Cardiac muscle cell (in vitro differentiated cells and primary cell): ENCODE measurements around the gene CHST9. TPM values are rescaled to one million over a fixed set of nuclear protein-coding genes. Genes with fewer than 3 reads are reported as not detected.

Experiments
- DNase-seq, 2 donors: peaks; one replicate each; pipeline versions ENCODE4 v3.0.0 to v3.0.0-alpha.2; 2010 to 2017; ENCODE audit warnings: low read depth in 1 of 2, low spot score in 1 of 2
- H3K27ac ChIP-seq: fragments of 200-600 bp; sonication (generic); 2 replicates; pipeline ENCODE4 v1.5.1; 2016
- H3K27me3 ChIP-seq: fragments of 200-600 bp; sonication (generic); 2 replicates; pipeline ENCODE4 v1.6.0; 2016; ENCODE audit warnings: control low read depth
- H3K36me3 ChIP-seq: fragments of 200-600 bp; sonication (generic); 2 replicates; pipeline ENCODE4 v1.5.1; 2016; ENCODE audit warnings: control low read depth
- H3K4me1 ChIP-seq: fragments of 200-600 bp; sonication (generic); 2 replicates; pipeline ENCODE4 v1.8.1; 2017; ENCODE audit warnings: low read depth, mild to moderate bottlenecking, mixed run types
- H3K4me3 ChIP-seq: fragments of 200-600 bp; sonication (generic); 2 replicates; pipeline ENCODE4 v1.5.1; 2016; ENCODE audit warnings: mild to moderate bottlenecking
- H3K9me3 ChIP-seq: fragments of 200-600 bp; sonication (generic); 2 replicates; pipeline ENCODE4 v1.5.1; 2017; ENCODE audit warnings: low read depth, mild to moderate bottlenecking, control low read depth
- CTCF ChIP-seq: IDR thresholded peaks from 2 replicates; pipeline ENCODE4 v1.5.1; 2012; ENCODE audit warnings: low read depth, mild to moderate bottlenecking, low read length
- polyA plus RNA-seq: library from polyadenylated mRNA; unstranded; fragments of >200 nt; fragmentation: Nextera tagmentation; extraction: Ambion mirVana; gene quantifications from 2 replicates; pipeline ENCODE4 v1.2.1, GENCODE V29; 2016
- total RNA-seq: library from RNA; depleted of rRNA; stranded (reverse); fragments of >200 nt; gene quantifications from 2 replicates; pipeline ENCODE4 v1.2.3, GENCODE V29; 2016

Gene CHST9
- total and polyA plus RNA-seq, 2 experiments from 2014 or later: 0.36 TPM; not detected in 1

DNA sequence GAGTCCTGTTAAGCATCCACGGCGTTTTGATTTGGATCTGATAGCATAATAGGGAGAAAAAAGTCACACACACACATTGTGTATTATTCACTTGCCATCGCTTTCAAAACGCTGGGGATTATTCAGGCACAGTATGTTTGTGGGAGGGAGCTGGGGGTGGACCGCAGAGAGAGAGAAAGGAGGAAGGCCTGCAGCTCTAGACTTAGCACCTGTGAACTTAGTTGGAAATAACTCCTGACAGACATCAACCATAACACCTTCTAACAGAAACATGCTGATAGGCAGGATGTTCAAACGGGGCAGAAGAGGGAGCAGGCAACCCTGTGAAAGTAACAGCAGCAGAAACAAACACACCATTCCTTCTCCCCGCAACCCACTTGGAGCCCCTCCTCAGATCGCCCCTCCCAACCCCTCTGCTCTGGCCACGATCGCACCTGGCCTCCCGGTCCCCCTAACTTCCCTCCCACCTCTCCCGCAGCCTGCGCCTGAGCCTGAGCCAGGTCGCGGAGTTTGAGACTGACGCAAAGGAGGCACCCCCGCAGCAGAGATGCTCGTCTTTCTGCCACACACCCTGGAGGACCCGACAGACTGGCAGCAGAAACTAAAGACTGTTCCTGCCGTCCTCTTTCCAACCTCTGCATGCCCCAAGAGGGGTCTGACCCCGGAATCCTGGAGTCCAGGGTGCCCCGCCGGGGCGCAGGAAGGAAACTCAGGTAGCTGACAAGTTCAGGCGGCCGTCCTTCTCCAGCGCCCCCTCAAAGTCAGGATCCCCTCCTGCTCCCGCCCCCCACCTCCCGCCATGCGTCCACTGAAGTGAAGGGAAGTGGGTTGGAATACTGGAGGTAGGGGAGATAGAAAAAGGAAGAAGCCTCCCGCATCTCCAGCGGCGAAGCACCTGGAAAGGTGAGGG lies 738 bp downstream of the CHST9 start:
- peak in 1 of 2 donors; percentile 14 for DNase-seq
- Histone ChIP-seq H3K4me1 (no peaks in the 10 kb centered on the region), H3K4me3 (peak overlapping the region; percentile 84), H3K36me3 (no peaks in the 10 kb centered on the region), H3K27me3 (peaks cover 17% of the 10 kb centered on the region), H3K27ac (no peak overlapping the region), H3K9me3 (no peaks in the 10 kb centered on the region)
- TF ChIP-seq CTCF: no peak

- Histone ChIP-seq H3K36me3 (no peaks in the 10 kb centered on the region), H3K27me3 (peaks cover 17% of the 10 kb centered on the region), H3K9me3 (no peaks in the 10 kb centered on the region), H3K27ac (no peak overlapping the region), H3K4me3 (no peak overlapping the region), H3K4me1 (no peaks in the 10 kb centered on the region)
- no peak for TF ChIP-seq CTCF
- no peak for DNase-seq
Observed at GRCh38 chr18:27181726-27182125, 3.4 kb downstream of the CHST9 start.

DNA sequence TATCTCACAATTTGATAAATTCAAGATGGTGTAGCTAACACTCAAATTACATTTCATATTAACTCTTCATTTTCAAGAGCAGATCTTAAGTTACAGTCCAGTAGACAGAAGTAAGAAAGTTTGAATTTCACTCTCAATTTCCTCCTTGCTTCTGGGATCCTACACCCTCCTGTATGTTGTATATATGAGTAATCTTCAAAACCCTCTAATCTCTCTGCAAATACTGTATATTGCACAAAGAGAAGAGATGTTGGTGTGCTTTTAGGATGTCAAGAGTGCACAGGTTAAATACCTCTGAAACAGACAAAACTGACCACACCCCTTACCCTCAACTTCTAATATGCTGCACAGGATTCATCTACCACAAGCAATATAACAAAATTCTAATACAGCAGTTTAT lies 6.7 kb downstream of the CHST9 start:
- Histone ChIP-seq H3K36me3 (no peaks in the 10 kb centered on the region), H3K4me3 (no peak overlapping the region), H3K27me3 (no peaks in the 10 kb centered on the region), H3K9me3 (no peaks in the 10 kb centered on the region), H3K27ac (no peak overlapping the region), H3K4me1 (no peaks in the 10 kb centered on the region)
- TF ChIP-seq CTCF: no peak
- no peak for DNase-seq

GRCh38 chr18:27175914-27176313 lies 9.2 kb downstream of the CHST9 start:
- peak in 1 of 2 donors; percentile 7 for DNase-seq
- no peaks in the 10 kb centered on the region for H3K27me3 ChIP-seq
- H3K27ac ChIP-seq: no peak overlapping the region
- H3K9me3 ChIP-seq: no peaks in the 10 kb centered on the region
- no peaks in the 10 kb centered on the region for H3K4me1 ChIP-seq
- H3K36me3 ChIP-seq: no peaks in the 10 kb centered on the region
- H3K4me3 ChIP-seq: no peak overlapping the region
- no peak for TF ChIP-seq CTCF

DNA sequence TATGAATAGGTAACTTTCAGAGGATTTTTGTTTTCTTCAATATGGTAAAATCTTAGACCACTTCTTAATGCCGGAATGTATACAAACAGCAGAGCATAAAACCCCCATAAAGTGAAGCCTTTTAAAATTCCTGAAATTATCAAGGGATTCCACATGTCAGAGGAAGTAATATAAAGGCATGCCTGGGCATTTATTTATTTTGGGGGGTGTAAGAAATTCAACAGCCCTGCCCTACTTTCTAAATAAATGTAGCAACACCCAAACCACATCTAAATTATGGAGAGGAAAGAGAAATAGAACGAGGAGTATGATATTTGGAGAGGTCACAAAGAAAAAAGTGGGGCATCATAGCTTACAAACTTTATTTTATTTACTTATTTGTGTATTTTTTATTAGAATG lies 9.9 kb downstream of the CHST9 start:
- no peaks in the 10 kb centered on the region for H3K9me3 ChIP-seq
- no peak for TF ChIP-seq CTCF
- H3K4me3 ChIP-seq: no peak overlapping the region
- H3K27me3 ChIP-seq: no peaks in the 10 kb centered on the region
- H3K36me3 ChIP-seq: no peaks in the 10 kb centered on the region
- H3K4me1 ChIP-seq: no peaks in the 10 kb centered on the region
- DNase-seq: no peak
- H3K27ac ChIP-seq: no peak overlapping the region
